Endodermal cell (in vitro differentiated cells): ENCODE measurements around the gene RNF130. TPM values are rescaled to one million over a fixed set of nuclear protein-coding genes. Genes with fewer than 3 reads are reported as not detected.

ENCODE experiments used
- DNase-seq: peaks from one replicate; pipeline ENCODE4 v3.0.0-alpha.2; 2017
- H3K27ac ChIP-seq: 2 replicates; pipeline ENCODE4 v1.5.1; 2013; ENCODE audit warnings: mild to moderate bottlenecking, low read depth, low read length, moderate library complexity
- H3K27me3 ChIP-seq: 2 replicates; pipeline ENCODE4 v1.6.1; 2013; ENCODE audit warnings: mild to moderate bottlenecking, low read length, moderate library complexity; ENCODE audit not compliant: insufficient read depth, control insufficient read depth, poor library complexity, severe bottlenecking
- H3K36me3 ChIP-seq: 2 replicates; pipeline ENCODE4 v1.7.0; 2013; ENCODE audit warnings: mild to moderate bottlenecking, low read length, moderate library complexity; ENCODE audit not compliant: control insufficient read depth, insufficient read depth
- H3K4me1 ChIP-seq: one replicate; pipeline ENCODE4 v1.7.0; 2013; ENCODE audit warnings: low read length; ENCODE audit not compliant: control insufficient read depth, insufficient read depth
- H3K4me3 ChIP-seq: 2 replicates; pipeline ENCODE4 v1.5.1; 2013; ENCODE audit warnings: mild to moderate bottlenecking, low read length, moderate library complexity
- H3K9ac ChIP-seq: 2 replicates; pipeline ENCODE4 v1.6.1; 2013; ENCODE audit warnings: mild to moderate bottlenecking, low read length, moderate library complexity; ENCODE audit not compliant: poor library complexity, severe bottlenecking; ENCODE audit errors: extremely low read depth
- H3K9me3 ChIP-seq: 2 replicates; pipeline ENCODE4 v1.6.1; 2013; ENCODE audit warnings: mild to moderate bottlenecking, low read length, moderate library complexity; ENCODE audit not compliant: control insufficient read depth
- H3K27ac Mint-ChIP-seq: 2 replicates; pipeline ENCODE4 v1.8.0; 2020; ENCODE audit warnings: mixed read lengths
- H3K27me3 Mint-ChIP-seq: 2 replicates; pipeline ENCODE4 v1.8.0; 2021; ENCODE audit warnings: mild to moderate bottlenecking, mixed read lengths; ENCODE audit not compliant: insufficient read depth
- H3K36me3 Mint-ChIP-seq: 2 replicates; pipeline ENCODE4 v1.8.0; 2020; ENCODE audit warnings: low read depth, mixed read lengths
- H3K4me1 Mint-ChIP-seq: 2 replicates; pipeline ENCODE4 v1.8.0; 2020; ENCODE audit warnings: mixed read lengths
- H3K4me3 Mint-ChIP-seq: 2 replicates; pipeline ENCODE4 v1.8.0; 2020; ENCODE audit warnings: mild to moderate bottlenecking, moderate library complexity, mixed read lengths
- H3K9me3 Mint-ChIP-seq: 2 replicates; pipeline ENCODE4 v1.8.0; 2020; ENCODE audit warnings: mild to moderate bottlenecking, mixed read lengths
- WGBS, 2 experiments: methylation state at CpG; one replicate each; pipeline versions ENCODE4 v1.1.5 to v1.1.7; 2013; ENCODE audit warnings: missing lambda C conversion rate in 2 of 2, mixed read lengths in 1 of 2; ENCODE audit not compliant: insufficient coverage in 1 of 2, insufficient read length in 1 of 2; 5-methylcytosine and 5-hydroxymethylcytosine counted together
- total RNA-seq, 2 donors: library from RNA; stranded (reverse); fragmentation: NEBNext Ultra II Directional in 1 of 2; extraction: Animal tissue kit (Norgen Biotek cat#: 25700) in 1 of 2; gene quantifications; 2 replicates in 1 of 2; 3 replicates in 1 of 2; pipeline ENCODE4 v1.2.1, GENCODE V29; 2021
- TF ChIP-seq, protein P1 (sequence below): fragments of 200-600 bp; sonication (generic); conservative IDR thresholded peaks from 2 replicates; pipeline ENCODE4 v1.5.0; 2021; ENCODE audit warnings: antibody characterized with exemption, mild to moderate bottlenecking

The RNF130 gene
- total RNA-seq, 2 donors from 2014 or later = 64.7 to 74.4 TPM

DNA sequence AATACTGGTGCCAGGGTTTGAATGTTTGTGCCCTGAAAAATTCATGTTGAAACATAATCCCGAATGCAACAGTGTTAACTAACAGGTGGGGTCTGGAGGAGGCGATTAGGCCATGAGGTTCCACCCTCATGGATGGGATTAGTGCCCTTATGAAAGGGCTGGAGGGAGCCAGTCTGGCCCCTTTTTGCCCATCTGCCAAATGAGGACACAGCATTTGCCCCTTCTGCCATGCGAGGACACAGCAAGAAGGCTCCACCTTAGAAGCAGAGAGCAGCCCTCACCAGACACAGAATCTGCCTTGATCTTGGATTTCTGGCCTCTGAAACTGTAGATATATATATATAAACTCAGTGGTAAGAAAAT is 32.6 kb upstream of the RNF130 start:
- TF ChIP-seq, protein P1, sequence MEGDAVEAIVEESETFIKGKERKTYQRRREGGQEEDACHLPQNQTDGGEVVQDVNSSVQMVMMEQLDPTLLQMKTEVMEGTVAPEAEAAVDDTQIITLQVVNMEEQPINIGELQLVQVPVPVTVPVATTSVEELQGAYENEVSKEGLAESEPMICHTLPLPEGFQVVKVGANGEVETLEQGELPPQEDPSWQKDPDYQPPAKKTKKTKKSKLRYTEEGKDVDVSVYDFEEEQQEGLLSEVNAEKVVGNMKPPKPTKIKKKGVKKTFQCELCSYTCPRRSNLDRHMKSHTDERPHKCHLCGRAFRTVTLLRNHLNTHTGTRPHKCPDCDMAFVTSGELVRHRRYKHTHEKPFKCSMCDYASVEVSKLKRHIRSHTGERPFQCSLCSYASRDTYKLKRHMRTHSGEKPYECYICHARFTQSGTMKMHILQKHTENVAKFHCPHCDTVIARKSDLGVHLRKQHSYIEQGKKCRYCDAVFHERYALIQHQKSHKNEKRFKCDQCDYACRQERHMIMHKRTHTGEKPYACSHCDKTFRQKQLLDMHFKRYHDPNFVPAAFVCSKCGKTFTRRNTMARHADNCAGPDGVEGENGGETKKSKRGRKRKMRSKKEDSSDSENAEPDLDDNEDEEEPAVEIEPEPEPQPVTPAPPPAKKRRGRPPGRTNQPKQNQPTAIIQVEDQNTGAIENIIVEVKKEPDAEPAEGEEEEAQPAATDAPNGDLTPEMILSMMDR = no peak
- WGBS, 2 experiments = 94 to 100% methylated on average over 2 to 3 of the region's 3 CpGs
- peaks cover 37% of the 10 kb centered on the region for H3K9me3 Mint-ChIP-seq

DNA sequence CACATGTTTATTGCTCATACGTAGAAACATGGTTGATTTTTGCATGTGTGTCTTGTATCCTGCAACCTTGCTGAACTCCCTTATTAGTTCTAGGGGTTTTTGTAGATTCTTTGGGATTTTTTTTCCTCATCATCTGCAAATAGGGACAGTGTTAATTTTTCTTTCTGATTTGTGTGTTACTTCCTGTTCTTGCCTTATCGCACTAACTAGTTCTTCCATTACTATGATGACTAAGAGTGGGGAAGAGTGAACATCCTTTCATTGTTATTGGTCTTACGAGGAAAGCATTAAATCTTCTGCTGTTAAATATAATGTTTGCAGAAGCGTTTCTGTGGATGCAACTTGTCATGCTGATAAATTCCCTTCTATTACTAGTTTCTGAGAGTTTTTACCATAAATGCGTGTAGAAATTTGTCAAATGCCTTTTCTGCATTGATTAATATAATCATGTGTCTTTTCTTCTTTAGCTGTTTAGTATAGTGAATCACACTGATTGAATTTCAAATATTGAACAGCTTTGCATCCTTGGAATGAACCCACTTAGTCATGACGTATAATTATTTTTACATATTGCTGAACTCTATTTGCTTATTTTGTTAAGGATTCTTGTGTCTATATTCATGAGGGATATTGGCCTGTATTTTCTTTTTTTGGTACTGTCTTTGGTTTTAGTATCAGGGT is 32.1 kb upstream of the RNF130 start:
- no peaks in the 10 kb centered on the region for H3K36me3 ChIP-seq
- H3K9me3 ChIP-seq = peaks cover 26% of the 10 kb centered on the region
- Mint-ChIP-seq H3K9me3 (peaks cover 35% of the 10 kb centered on the region), H3K27ac (no peak overlapping the region), H3K4me1 (no peaks in the 10 kb centered on the region), H3K4me3 (no peak overlapping the region), H3K36me3 (no peaks in the 10 kb centered on the region), H3K27me3 (peaks cover 4% of the 10 kb centered on the region)
- no peaks in the 10 kb centered on the region for H3K4me1 ChIP-seq
- no peak for DNase-seq
- no peak overlapping the region for H3K4me3 ChIP-seq
- no peak overlapping the region for H3K9ac ChIP-seq
- H3K27ac ChIP-seq = no peak overlapping the region
- 91% methylated on average over 6 of the region's 6 CpGs; no CpG with 5 or more reads in 1 of the 2 experiments for WGBS, 2 experiments
- H3K27me3 ChIP-seq = no peaks in the 10 kb centered on the region
- TF ChIP-seq, protein P1 = no peak

More for the DNA sequence above, 32.6 kb upstream of the RNF130 start:
- no peak overlapping the region for H3K9ac ChIP-seq
- H3K4me3 Mint-ChIP-seq = no peak overlapping the region
- DNase-seq = no peak
- H3K4me3 ChIP-seq = no peak overlapping the region
- H3K4me1 ChIP-seq = no peaks in the 10 kb centered on the region
- H3K27ac Mint-ChIP-seq = no peak overlapping the region
- H3K27me3 ChIP-seq = no peaks in the 10 kb centered on the region
- no peaks in the 10 kb centered on the region for H3K36me3 ChIP-seq
- peaks cover 4% of the 10 kb centered on the region for H3K27me3 Mint-ChIP-seq
- peaks cover 26% of the 10 kb centered on the region for H3K9me3 ChIP-seq
- no peaks in the 10 kb centered on the region for H3K36me3 Mint-ChIP-seq
- H3K27ac ChIP-seq = no peak overlapping the region
- no peaks in the 10 kb centered on the region for H3K4me1 Mint-ChIP-seq

DNA sequence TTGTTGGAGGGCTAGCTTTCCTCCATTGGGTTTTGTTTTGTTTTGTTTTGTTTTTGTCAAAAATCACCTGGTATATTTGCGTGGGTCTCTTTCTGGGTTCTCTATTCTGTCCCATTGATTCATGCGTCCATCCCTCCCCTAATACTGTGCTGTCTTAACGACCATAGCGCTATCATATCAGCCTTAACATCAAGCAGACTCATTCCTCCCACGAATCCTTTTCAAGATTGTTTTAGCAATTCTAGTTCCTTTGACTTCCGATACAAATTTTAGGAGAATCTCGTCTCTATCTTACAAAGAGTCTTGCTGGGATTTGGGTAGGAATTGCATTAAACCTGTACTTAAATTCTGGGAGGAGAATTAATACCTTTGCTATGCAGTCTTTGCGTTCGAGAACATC is 31.1 kb upstream of the RNF130 start:
- no peak overlapping the region for H3K27ac Mint-ChIP-seq
- DNase-seq = no peak
- Histone ChIP-seq H3K36me3 (no peaks in the 10 kb centered on the region), H3K27ac (no peak overlapping the region), H3K4me3 (no peak overlapping the region), H3K4me1 (no peaks in the 10 kb centered on the region), H3K9me3 (peaks cover 18% of the 10 kb centered on the region), H3K27me3 (no peaks in the 10 kb centered on the region), H3K9ac (no peak overlapping the region)
- no peaks in the 10 kb centered on the region for H3K36me3 Mint-ChIP-seq
- peaks cover 25% of the 10 kb centered on the region for H3K9me3 Mint-ChIP-seq
- H3K4me3 Mint-ChIP-seq = no peak overlapping the region
- H3K27me3 Mint-ChIP-seq = peaks cover 4% of the 10 kb centered on the region
- no peaks in the 10 kb centered on the region for H3K4me1 Mint-ChIP-seq
- TF ChIP-seq, protein P1 = no peak
- 94 to 95% methylated on average over 8 to 9 of the region's 9 CpGs for WGBS, 2 experiments
